Right lobe of liver (tissue), 4 donors: Measurements from ENCODE around the gene DNAL1.

Source experiments
- POLR2A ChIP-seq: fragments of 450-650 bp; IDR thresholded peaks from one replicate; pipeline ENCODE4 v1.6.1; 2017; ENCODE audit warnings: antibody characterized with exemption, mild to moderate bottlenecking
- TF ChIP-seq, protein P1 (sequence below), 4 donors: fragments of 200-600 bp in 3 of 4; fragments of 450-650 bp in 1 of 4; IDR thresholded peaks; one replicate each; pipeline versions ENCODE4 v1.5.1 to v1.8.0; 2016 to 2022; ENCODE audit warnings: antibody characterized with exemption in 4 of 4, mild to moderate bottlenecking in 2 of 4
- donor health status: DM: no; HTN: no; CAD: no.
- donor health status: DM: no; HTN: no; CAD: no.
- donor health status: DM: no; HTN: yes; CAD: no.

DNA sequence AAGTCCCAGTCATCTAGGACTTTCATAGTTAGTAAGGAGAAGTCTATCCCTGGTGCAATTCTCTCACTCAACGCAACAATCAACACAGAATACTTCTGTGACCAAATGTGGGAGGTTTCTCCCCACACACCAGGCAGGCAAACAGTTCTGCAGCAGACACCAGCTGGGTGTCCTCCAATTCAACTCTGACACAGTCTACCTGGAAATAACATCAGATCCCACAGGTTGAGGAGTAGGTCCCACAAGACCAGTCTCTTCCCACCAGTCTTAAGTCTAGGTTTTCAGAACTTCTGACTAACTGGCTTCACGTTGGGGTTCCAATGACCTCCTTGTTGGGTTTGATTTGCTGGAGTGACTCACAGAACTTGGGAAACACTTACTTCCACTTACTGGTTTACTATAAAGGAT lies 17.6 kb upstream of the DNAL1 start:
- TF ChIP-seq, protein P1, sequence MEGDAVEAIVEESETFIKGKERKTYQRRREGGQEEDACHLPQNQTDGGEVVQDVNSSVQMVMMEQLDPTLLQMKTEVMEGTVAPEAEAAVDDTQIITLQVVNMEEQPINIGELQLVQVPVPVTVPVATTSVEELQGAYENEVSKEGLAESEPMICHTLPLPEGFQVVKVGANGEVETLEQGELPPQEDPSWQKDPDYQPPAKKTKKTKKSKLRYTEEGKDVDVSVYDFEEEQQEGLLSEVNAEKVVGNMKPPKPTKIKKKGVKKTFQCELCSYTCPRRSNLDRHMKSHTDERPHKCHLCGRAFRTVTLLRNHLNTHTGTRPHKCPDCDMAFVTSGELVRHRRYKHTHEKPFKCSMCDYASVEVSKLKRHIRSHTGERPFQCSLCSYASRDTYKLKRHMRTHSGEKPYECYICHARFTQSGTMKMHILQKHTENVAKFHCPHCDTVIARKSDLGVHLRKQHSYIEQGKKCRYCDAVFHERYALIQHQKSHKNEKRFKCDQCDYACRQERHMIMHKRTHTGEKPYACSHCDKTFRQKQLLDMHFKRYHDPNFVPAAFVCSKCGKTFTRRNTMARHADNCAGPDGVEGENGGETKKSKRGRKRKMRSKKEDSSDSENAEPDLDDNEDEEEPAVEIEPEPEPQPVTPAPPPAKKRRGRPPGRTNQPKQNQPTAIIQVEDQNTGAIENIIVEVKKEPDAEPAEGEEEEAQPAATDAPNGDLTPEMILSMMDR (IDR thresholded peaks at IDR 0.05) = no peak
- TF ChIP-seq POLR2A = no peak
